ENCODE measurements around the gene ZNF580.

DNA sequence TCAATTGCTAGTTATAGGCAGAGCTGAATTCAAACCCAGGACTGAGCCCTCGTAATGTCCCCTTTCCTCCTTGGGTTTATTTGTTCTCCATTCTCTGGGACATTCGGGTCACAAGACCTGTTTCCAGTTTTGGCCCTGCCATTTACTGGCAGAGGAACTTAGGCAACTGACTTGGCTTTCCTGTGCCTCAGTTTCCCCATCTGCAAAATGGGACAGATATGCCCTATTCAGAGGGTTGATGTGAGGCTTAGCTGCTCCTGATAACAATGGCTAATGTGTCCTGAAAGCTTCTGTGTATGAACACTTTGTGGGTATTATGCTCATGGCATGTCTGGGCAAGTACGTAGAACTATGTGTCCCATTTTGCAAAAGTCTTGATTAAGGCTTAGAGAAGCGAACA lies 39.7 kb upstream of the ZNF580 start:
- TF ChIP-seq CTCF (IDR thresholded peaks at IDR 0.05) (no peak), POLR2A (IDR thresholded peaks at IDR 0.05) (peak in 1 of 3 donors; percentile 14)
